Fibroblast of the aortic adventitia (primary cell): ENCODE data around the gene RAD1. TPM values are rescaled to one million over a fixed set of nuclear protein-coding genes. Genes with fewer than 3 reads are reported as not detected.

Source experiments
- DNase-seq: peaks from one replicate; pipeline ENCODE4 v3.0.0-alpha.2; 2010; ENCODE audit warnings: low read depth
- H3K4me3 ChIP-seq: 2 replicates; pipeline ENCODE4 v1.5.1; 2011; ENCODE audit warnings: low read depth, mild to moderate bottlenecking, control low read depth, low read length, moderate library complexity
- CTCF ChIP-seq: IDR thresholded peaks from 2 replicates; pipeline ENCODE4 v1.5.1; 2011; ENCODE audit warnings: mild to moderate bottlenecking, low read length, control low read depth, inconsistent platforms; ENCODE audit not compliant: insufficient read depth
- total RNA-seq: library from RNA; depleted of rRNA; stranded (reverse); fragments of >200 nt; gene quantifications from 2 replicates; pipeline ENCODE4 v1.2.3, GENCODE V29; 2012; ENCODE audit warnings: low replicate concordance

The RAD1 gene, protein sequence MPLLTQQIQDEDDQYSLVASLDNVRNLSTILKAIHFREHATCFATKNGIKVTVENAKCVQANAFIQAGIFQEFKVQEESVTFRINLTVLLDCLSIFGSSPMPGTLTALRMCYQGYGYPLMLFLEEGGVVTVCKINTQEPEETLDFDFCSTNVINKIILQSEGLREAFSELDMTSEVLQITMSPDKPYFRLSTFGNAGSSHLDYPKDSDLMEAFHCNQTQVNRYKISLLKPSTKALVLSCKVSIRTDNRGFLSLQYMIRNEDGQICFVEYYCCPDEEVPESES
- 14.7 and 38.6 TPM in 2 replicates for total RNA-seq

DNA sequence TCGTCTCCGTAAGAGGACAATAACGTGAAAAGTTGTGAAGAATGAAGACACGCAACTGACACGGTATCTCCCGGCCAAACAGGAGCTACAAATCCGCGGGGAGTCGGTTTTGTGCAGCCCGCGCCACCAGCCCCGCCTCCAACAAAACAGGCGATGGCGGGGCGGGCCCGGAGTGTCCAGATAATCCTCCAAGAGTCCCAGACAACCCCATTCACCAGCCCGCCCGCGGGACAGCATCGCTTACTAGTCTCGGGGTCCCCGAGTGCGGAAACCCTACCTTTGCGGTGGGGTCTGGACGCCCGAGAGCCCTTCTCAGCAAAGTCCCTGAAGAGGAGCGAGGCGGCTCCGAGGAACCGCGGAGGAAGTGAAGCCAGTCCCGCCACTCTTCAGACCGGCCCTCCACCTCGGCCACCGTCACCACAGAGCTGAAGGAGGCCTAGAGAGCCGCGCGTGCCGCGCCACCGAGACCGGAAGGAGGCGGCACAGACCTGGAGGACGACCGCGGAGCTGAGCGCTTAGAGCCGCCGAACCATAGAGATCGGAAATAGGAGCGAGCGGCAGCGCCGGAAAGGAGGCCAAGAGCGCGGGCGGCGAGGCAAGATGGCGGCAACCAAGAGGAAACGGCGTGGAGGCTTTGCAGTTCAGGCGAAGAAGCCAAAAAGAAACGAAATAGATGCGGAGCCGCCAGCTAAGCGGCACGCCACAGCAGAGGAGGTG is at the start of gene RAD1, which contains the start of gene BRIX1:
Gene RAD1 (minus strand): TSS at position 366 of the 717 bp plus-strand sequence. CDS start 612 bp downstream, outside the sequence.
Gene BRIX1 (plus strand): TSS at position 573 of the 717 bp plus-strand sequence. CDS start 28 bp downstream, at position 601.
- no peak for TF ChIP-seq CTCF
- H3K4me3 ChIP-seq, result peak within 1 kb of the TSS; percentile 98
- peak; percentile 96 for DNase-seq

- peak; percentile 38 for DNase-seq
Observed at GRCh38 chr5:34959323-34959722, 44.0 kb upstream of the RAD1 start.

GRCh38 chr5:34957857-34958690 is 42.8 kb upstream of the RAD1 start:
- peak; percentile 63 for TF ChIP-seq CTCF
- DNase-seq, result peak; percentile 42
- H3K4me3 ChIP-seq, result no peak overlapping the region

More at GRCh38 chr5:34959323-34959722, 44.0 kb upstream of the RAD1 start:
- no peak for TF ChIP-seq CTCF
- H3K4me3 ChIP-seq, result no peak overlapping the region

- no peak overlapping the region for H3K4me3 ChIP-seq
- no peak for TF ChIP-seq CTCF
- peak; percentile 42 for DNase-seq
Observed at GRCh38 chr5:34957321-34957720, 42.0 kb upstream of the RAD1 start.

GRCh38 chr5:34944460-34945047 is 29.2 kb upstream of the RAD1 start:
- no peak for TF ChIP-seq CTCF
- no peak overlapping the region for H3K4me3 ChIP-seq
- no peak for DNase-seq

DNA sequence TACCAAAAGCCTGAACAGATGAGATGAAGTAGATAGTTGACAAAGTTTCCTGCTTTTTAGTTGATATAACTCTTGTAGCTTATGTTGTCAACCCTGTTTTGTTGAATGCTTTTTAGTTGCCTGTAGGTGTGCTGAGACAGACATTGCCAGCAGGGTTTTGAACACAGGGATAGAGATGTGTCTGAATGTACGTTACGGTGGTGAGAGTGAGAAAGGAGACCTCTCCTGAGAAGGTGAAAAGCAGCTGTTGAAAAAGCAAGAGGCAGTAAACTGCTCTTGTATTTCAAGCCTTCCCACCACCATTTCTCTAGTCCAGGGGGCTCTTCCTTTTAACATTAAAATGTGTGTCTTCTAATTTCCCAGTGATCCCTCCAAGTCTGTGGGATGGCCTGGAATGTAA is 28.7 kb upstream of the RAD1 start:
- DNase-seq, result no peak
- TF ChIP-seq CTCF, result no peak
- no peak overlapping the region for H3K4me3 ChIP-seq
